ENCODE results near the gene SSH3. TPM values are rescaled to one million over a fixed set of nuclear protein-coding genes. Genes with fewer than 3 reads are reported as not detected.

SSH3 gene
- total RNA-seq, 2 experiments from 2014 or later: 7.4 to 9.1 TPM

- no peak for ATAC-seq
These were observed 52.6 kb downstream of the SSH3 start for GRCh38 chr11:67355794-67356386.

GRCh38 chr11:67356387-67356863 lies 53.1 kb downstream of the SSH3 start:
- H3K27me3 Mint-ChIP-seq: peaks cover 3% of the 10 kb centered on the region
- H3K9me3 Mint-ChIP-seq: no peaks in the 10 kb centered on the region
- ChIA-PET POLR2A (interaction anchor here (0.9 to 3.1 kb wide), 5 partner anchors 11 to 109 kb away, joined by 3 to 16 read pairs (median 8); partner anchors contain the start of gene CLCF1), CTCF (interaction anchor here (0.7 to 12.1 kb wide), 16 partner anchors 8 to 149 kb away, joined by 3 to 883 read pairs (median 4); partner anchors contain the start of genes CLCF1, PITPNM1, PPP1CA and RAD9A)
- peaks cover 30% of the 10 kb centered on the region for H3K4me1 Mint-ChIP-seq (ENCODE audit: low read depth)
- H3K27ac Mint-ChIP-seq: peak overlapping the region; percentile 56
- peaks cover 1% of the 10 kb centered on the region for H3K36me3 Mint-ChIP-seq (ENCODE audit: low read depth)
- TF ChIP-seq CTCF (IDR thresholded peaks at IDR 0.05): no peak
- no peak for ATAC-seq
- DNase-seq: no peak
- intact Hi-C loops (cut with micrococcal nuclease): loop anchor here (1.0 kb wide), 1 partner anchor 26 kb away; no protein-coding TSS in a partner anchor
- H3K4me3 Mint-ChIP-seq: no peak overlapping the region

More at GRCh38 chr11:67355794-67356386, 52.6 kb downstream of the SSH3 start:
- H3K4me3 Mint-ChIP-seq: no peak overlapping the region
- peak overlapping the region; percentile 16 for H3K27ac Mint-ChIP-seq
- no peak for DNase-seq
- POLR2A ChIA-PET: interaction anchor here (0.9 to 3.5 kb wide), 6 partner anchors 8 to 37 kb away, joined by 4 to 22 read pairs (median 14); partner anchors contain the start of genes CLCF1 and RAD9A
- no peak for TF ChIP-seq CTCF (IDR thresholded peaks at IDR 0.05)
- H3K27me3 Mint-ChIP-seq: peaks cover 3% of the 10 kb centered on the region
- H3K36me3 Mint-ChIP-seq (ENCODE audit: low read depth): peaks cover 1% of the 10 kb centered on the region
- H3K4me1 Mint-ChIP-seq (ENCODE audit: low read depth): peaks cover 35% of the 10 kb centered on the region
- intact Hi-C loops (cut with micrococcal nuclease): loop anchor here (1.0 kb wide), 1 partner anchor 26 kb away; no protein-coding TSS in a partner anchor
- CTCF ChIA-PET: interaction anchor here (0.7 to 12.1 kb wide), 14 partner anchors 10 to 150 kb away, joined by 3 to 883 read pairs (median 4); partner anchors contain the start of genes CLCF1, PITPNM1 and PPP1CA
- no peaks in the 10 kb centered on the region for H3K9me3 Mint-ChIP-seq

- ATAC-seq (peak; percentile 8), DNase-seq (peak; percentile 67)
- ChIA-PET CTCF (interaction anchor here (0.6 to 12.1 kb wide), 18 partner anchors 8 to 149 kb away, joined by 3 to 883 read pairs (median 4); partner anchors contain the start of genes CLCF1, PITPNM1, PPP1CA and RAD9A), POLR2A (interaction anchor here (0.6 to 3.1 kb wide), 6 partner anchors 10 to 123 kb away, joined by 3 to 16 read pairs (median 6); partner anchors contain the start of gene CLCF1)
- Mint-ChIP-seq H3K27ac (peak overlapping the region; percentile 56), H3K27me3 (peaks cover 3% of the 10 kb centered on the region), H3K4me1 (ENCODE audit: low read depth) (peaks cover 26% of the 10 kb centered on the region), H3K9me3 (no peaks in the 10 kb centered on the region), H3K36me3 (ENCODE audit: low read depth) (no peaks in the 10 kb centered on the region), H3K4me3 (no peak overlapping the region)
- TF ChIP-seq CTCF (IDR thresholded peaks at IDR 0.05): peak; percentile 95
- intact Hi-C loops (cut with micrococcal nuclease): loop anchor here (1.0 kb wide), 1 partner anchor 25 kb away; no protein-coding TSS in a partner anchor
These were observed 53.7 kb downstream of the SSH3 start for GRCh38 chr11:67356864-67357561.

GRCh38 chr11:67357831-67358670 lies 54.7 kb downstream of the SSH3 start:
- CTCF ChIA-PET: interaction anchor here (2.4 to 12.1 kb wide), 3 partner anchors 12 to 19 kb away, joined by 11 to 883 read pairs (median 54); partner anchors contain the start of gene CLCF1
- no peak for DNase-seq

More at GRCh38 chr11:67357831-67358670, 54.7 kb downstream of the SSH3 start:
- no peak for TF ChIP-seq CTCF (IDR thresholded peaks at IDR 0.05)
- Mint-ChIP-seq H3K4me1 (ENCODE audit: low read depth) (peaks cover 23% of the 10 kb centered on the region), H3K27me3 (peaks cover 3% of the 10 kb centered on the region), H3K36me3 (ENCODE audit: low read depth) (no peaks in the 10 kb centered on the region), H3K4me3 (no peak overlapping the region), H3K9me3 (no peaks in the 10 kb centered on the region), H3K27ac (no peak overlapping the region)
- POLR2A ChIA-PET: interaction anchor here (2.2 to 3.1 kb wide), 2 partner anchors 15 to 24 kb away, joined by 14 to 16 read pairs; partner anchors contain the start of gene CLCF1
- no peak for ATAC-seq
- intact Hi-C loops (cut with micrococcal nuclease): no loop called here

Other genes starting within 250 kb of the SSH3 start
- under 1 TPM in 1 of 2 experiments, not detected in 1; 0.56 TPM for gene RHOD, start 246.7 kb upstream of the SSH3 start, total RNA-seq
- gene KDM2A, start 184.3 kb upstream of the SSH3 start, total RNA-seq: 10 to 100 TPM; 79.6 to 88.1 TPM
- gene GRK2, start 37.1 kb upstream of the SSH3 start, total RNA-seq: 100 to 1,000 TPM; 303 to 305 TPM
- 10 to 100 TPM; 75.4 to 78.7 TPM for gene ANKRD13D, start 14.2 kb upstream of the SSH3 start, total RNA-seq
- gene POLD4, start 50.0 kb downstream of the SSH3 start, total RNA-seq: 10 to 100 TPM; 34.1 to 36.1 TPM
- under 1 TPM; 0.79 to 0.81 TPM for gene CLCF1, start 70.1 kb downstream of the SSH3 start, total RNA-seq
- 10 to 100 TPM; 29.7 to 30.6 TPM for gene RAD9A, start 88.5 kb downstream of the SSH3 start, total RNA-seq
- gene PPP1CA, start 98.3 kb downstream of the SSH3 start, total RNA-seq: 100 to 1,000 TPM; 249 to 258 TPM
- gene TBC1D10C, start 100.6 kb downstream of the SSH3 start, total RNA-seq: 100 to 1,000 TPM; 138 to 144 TPM
- 1 to 10 TPM; 6.2 to 6.9 TPM for gene CARNS1, start 112.1 kb downstream of the SSH3 start, total RNA-seq
- gene RPS6KB2, start 125.0 kb downstream of the SSH3 start, total RNA-seq: 10 to 100 TPM; 54.8 to 57.4 TPM
- 100 to 1,000 TPM; 107 to 114 TPM for gene PTPRCAP, start 134.2 kb downstream of the SSH3 start, total RNA-seq
- gene CORO1B, start 139.9 kb downstream of the SSH3 start, total RNA-seq: 100 to 1,000 TPM; 254 to 276 TPM
- not detected for gene GPR152, start 149.2 kb downstream of the SSH3 start, total RNA-seq
- 1 to 10 TPM in 1 of 2 experiments, under 1 TPM in 1; 0.83 to 1.4 TPM for gene CABP4, start 151.8 kb downstream of the SSH3 start, total RNA-seq
- gene TMEM134, start 165.7 kb downstream of the SSH3 start, total RNA-seq: 10 to 100 TPM; 56.0 to 59.2 TPM
- gene AIP, start 179.5 kb downstream of the SSH3 start, total RNA-seq: 100 to 1,000 TPM; 145 to 146 TPM
- gene PITPNM1, start 201.8 kb downstream of the SSH3 start, total RNA-seq: 10 to 100 TPM; 87.8 to 88.1 TPM
- 10 to 100 TPM; 53.5 to 55.5 TPM for gene CDK2AP2, start 204.6 kb downstream of the SSH3 start, total RNA-seq
- gene CABP2, start 219.9 kb downstream of the SSH3 start, total RNA-seq: not detected